Sigmoid colon (tissue), 4 donors: ENCODE results near the gene PSMD11.

Experiments used
- EP300 ChIP-seq, 4 donors: sonication (generic); formaldehyde crosslinking; IDR thresholded peaks; one replicate each; pipeline ENCODE4 v1.6.1; 2017; ENCODE audit warnings: antibody characterized with exemption in 4 of 4
- POLR2A ChIP-seq, 2 donors: fragments of 450-650 bp; IDR thresholded peaks; one replicate each; pipeline ENCODE4 v1.6.1; 2016; ENCODE audit warnings: antibody characterized with exemption in 2 of 2, mild to moderate bottlenecking in 2 of 2, moderate library complexity in 2 of 2
- TF ChIP-seq, protein P1 (sequence below), 4 experiments: fragments of 450-650 bp in 3 of 4; fragments of 200-600 bp in 1 of 4; IDR thresholded peaks; one replicate each; pipeline ENCODE4 v1.5.1; 2016 to 2019; ENCODE audit warnings: antibody characterized with exemption in 4 of 4, mild to moderate bottlenecking in 3 of 4, moderate library complexity in 2 of 4

DNA sequence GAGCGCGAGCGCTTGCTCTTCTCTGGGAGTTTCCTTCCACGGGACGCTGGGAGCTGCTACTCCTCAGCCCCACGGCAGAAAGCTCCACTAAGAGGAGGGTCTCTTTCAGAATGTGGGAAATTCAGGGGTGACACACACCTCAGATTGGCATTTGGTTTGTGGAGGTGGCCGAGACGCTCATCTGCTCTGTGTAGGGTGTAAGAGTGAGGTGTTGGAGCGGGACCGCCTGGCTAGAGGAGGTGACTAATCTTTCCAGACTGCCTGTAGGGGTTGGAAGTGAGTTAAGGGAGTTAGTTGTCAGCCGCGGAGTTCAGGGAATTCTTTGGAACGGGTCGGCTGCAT, 735 bp downstream of the PSMD11 start:
- no peak for TF ChIP-seq POLR2A (IDR thresholded peaks at IDR 0.05)
- TF ChIP-seq, protein P1, sequence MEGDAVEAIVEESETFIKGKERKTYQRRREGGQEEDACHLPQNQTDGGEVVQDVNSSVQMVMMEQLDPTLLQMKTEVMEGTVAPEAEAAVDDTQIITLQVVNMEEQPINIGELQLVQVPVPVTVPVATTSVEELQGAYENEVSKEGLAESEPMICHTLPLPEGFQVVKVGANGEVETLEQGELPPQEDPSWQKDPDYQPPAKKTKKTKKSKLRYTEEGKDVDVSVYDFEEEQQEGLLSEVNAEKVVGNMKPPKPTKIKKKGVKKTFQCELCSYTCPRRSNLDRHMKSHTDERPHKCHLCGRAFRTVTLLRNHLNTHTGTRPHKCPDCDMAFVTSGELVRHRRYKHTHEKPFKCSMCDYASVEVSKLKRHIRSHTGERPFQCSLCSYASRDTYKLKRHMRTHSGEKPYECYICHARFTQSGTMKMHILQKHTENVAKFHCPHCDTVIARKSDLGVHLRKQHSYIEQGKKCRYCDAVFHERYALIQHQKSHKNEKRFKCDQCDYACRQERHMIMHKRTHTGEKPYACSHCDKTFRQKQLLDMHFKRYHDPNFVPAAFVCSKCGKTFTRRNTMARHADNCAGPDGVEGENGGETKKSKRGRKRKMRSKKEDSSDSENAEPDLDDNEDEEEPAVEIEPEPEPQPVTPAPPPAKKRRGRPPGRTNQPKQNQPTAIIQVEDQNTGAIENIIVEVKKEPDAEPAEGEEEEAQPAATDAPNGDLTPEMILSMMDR (IDR thresholded peaks at IDR 0.05) = no peak
- no peak for TF ChIP-seq EP300 (IDR thresholded peaks at IDR 0.05)
